AG04449 (cell line): ENCODE results near the gene GRID1.
"Not testable (repeated sequence)": the region's sequence is repeated elsewhere in the genome, so short reads cannot be mapped to it uniquely, and the experiment has no call there.

ENCODE experiments used
- CTCF ChIA-PET: fragments of 350-600 bp; formaldehyde crosslinking; extraction: SDS; loops from one replicate; lab custom pipeline; 2021; ENCODE audit warnings: antibody characterized with exemption; lab: Yijun Ruan, JAX
- POLR2A ChIA-PET: fragments of 400-600, 350-600 bp; formaldehyde crosslinking; extraction: SDS; loops from one replicate; lab custom pipeline; 2020; ENCODE audit warnings: antibody characterized with exemption, inconsistent platforms; lab: Yijun Ruan, JAX
- DNase-seq: peaks from one replicate; pipeline ENCODE4 v3.0.0-alpha.2; 2010; ENCODE audit warnings: low read depth, low spot score
- H3K4me3 ChIP-seq: 2 replicates; pipeline ENCODE4 v1.5.1; 2011; ENCODE audit warnings: low read depth, mild to moderate bottlenecking, control low read depth, low read length
- CTCF ChIP-seq: IDR thresholded peaks from one replicate; pipeline ENCODE4 v1.5.1; 2011; ENCODE audit warnings: mild to moderate bottlenecking, moderate library complexity, low read length, control low read depth, inconsistent platforms; ENCODE audit not compliant: insufficient read depth; ENCODE audit errors: missing control alignments

Gene GRID1

GRCh38 chr10:86038371-86038770, 328.2 kb downstream of the GRID1 start:
- CTCF ChIA-PET: no interaction called here
- no peak for DNase-seq
- no peak overlapping the region for H3K4me3 ChIP-seq
- POLR2A ChIA-PET: no interaction called here
- no peak for TF ChIP-seq CTCF

DNA sequence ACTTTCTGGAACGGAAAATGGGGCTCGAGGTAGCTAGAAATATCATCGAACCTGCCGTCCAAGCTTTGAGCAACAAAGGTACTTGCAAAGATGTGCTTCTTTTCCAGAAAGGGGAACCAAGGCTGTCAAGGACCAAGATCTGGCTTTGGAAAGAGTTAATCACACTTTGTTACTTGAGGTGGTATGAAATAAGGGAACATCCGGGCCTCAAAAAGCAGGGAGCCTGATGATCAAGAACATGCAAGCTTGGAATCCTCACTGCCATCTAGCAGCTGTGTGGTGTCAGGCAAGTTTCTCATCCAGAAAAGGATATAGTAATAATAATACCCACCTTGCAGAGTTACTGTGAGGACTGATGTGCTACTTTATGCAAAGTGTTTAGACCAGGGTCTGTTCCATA, 329.5 kb downstream of the GRID1 start:
- POLR2A ChIA-PET: no interaction called here
- no peak overlapping the region for H3K4me3 ChIP-seq
- CTCF ChIA-PET: no interaction called here
- no peak for TF ChIP-seq CTCF
- DNase-seq: no peak

DNA sequence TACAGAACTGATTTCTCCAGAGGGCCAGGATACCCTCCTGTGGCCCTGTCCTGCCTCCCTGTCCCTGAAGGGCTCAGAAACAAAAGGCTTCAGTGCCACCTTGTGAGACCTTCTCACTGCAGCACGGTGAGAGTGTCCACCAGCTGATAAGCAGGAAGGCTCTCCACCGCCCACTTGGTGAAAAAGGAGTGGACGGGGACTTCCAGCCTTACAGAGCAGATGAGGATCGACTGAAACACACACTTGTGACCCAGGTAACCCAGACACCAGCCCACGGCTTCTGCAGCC, 330.1 kb downstream of the GRID1 start:
- CTCF ChIA-PET: no interaction called here
- no peak overlapping the region for H3K4me3 ChIP-seq
- no peak for DNase-seq
- no peak for TF ChIP-seq CTCF
- POLR2A ChIA-PET: no interaction called here

DNA sequence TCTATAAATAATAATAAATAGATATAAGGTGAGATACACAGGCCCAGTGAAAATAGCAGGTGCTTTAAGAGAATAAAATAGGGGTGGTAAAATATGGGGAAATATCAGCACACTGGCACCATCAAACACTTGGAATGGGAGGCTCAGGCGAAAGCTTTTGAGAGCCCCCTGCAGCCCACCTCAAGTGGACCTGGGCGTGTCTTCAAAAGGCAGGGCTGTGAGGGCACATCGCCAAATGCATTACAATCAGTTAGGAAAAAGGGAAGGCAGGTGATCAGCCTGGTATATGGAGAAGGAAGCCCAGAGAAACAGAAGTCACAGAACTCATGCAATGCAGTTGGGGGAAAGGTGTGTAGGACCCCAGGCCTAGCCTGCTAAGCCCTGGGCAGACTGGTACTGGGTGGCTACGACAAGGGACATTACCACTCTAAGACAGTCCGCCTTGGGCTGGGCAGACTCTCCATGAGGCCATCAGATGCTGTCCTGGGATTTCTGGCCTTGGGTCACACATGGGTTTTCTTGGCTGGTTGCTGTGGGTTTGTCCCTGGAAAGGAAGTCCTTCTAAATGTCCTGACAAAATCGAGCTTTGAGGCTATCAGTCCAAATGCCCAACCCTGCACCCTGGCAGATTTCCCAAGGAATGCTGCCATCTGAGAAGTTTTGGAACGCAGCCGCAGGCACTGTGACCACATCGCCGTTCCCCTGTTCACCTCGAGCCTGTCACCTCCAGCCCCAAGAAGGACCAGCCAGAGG, 330.6 kb downstream of the GRID1 start:
- CTCF ChIA-PET: no interaction called here
- no peak for TF ChIP-seq CTCF
- H3K4me3 ChIP-seq: no peak overlapping the region
- POLR2A ChIA-PET: no interaction called here
- DNase-seq: no peak

DNA sequence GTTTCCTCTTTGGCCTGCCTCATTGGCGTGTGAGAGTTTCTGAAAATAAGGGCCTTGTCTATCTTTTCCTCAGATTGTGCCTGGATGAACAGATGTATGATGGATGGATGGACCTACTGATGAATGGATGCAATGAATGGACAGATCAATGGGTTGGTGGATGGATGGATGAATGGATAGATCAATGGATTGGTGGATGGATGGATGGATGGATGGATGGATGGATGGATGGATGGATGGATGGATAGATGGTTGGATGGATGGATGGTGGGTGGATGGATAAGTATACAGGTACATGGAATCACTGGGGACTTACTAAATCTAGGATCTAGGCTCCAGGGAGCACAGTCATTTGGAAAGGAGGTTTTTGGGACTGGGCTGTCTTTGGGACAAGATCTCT, 331.9 kb downstream of the GRID1 start:
- CTCF ChIA-PET: no interaction called here

DNA sequence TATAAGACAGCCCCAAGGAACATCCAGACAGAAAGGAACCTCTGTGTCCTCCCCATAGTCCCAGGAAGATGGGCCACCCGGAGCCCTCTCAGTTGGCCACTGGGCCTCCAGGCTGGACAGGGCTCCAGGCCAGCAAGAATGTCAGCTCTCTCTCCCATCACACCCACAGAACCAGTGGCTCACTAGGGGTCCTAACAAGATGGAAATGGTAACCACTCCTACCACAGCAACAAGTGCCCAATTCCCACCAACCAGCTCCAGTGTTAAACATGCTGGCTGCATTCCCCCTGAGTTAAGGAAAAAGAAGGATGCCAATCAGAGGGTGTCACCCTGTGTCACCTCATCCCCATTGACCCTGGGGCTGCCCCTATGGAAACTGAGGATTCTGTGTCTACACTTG, 333.0 kb downstream of the GRID1 start:
- no peak for TF ChIP-seq CTCF
- ChIA-PET POLR2A (no interaction called here), CTCF (no interaction called here)
- no peak overlapping the region for H3K4me3 ChIP-seq
- no peak for DNase-seq

More for the DNA sequence above, 331.9 kb downstream of the GRID1 start:
- H3K4me3 ChIP-seq: no peak overlapping the region
- DNase-seq: no peak
- TF ChIP-seq CTCF: no peak
- POLR2A ChIA-PET: no interaction called here

GRCh38 chr10:86032087-86032486, 334.5 kb downstream of the GRID1 start:
- H3K4me3 ChIP-seq, POLR2A ChIA-PET, DNase-seq, CTCF ChIA-PET: not testable (repeated sequence)
